ENCODE measurements around the gene TRIM74.
A peak's percentile ranks its signal among the peaks of the same experiment; 100 is the strongest.
"Not testable (repeated sequence)": the region's sequence is repeated elsewhere in the genome, so short reads cannot be mapped to it uniquely, and the experiment has no call there.

The TRIM74 gene

GRCh38 chr7:72954563-72955198 is 14.6 kb downstream of the TRIM74 start:
- peak; percentile 12 for DNase-seq

- not testable (repeated sequence) for DNase-seq
These were observed 15.2 kb downstream of the TRIM74 start for GRCh38 chr7:72953901-72954562.

- not testable (repeated sequence) for DNase-seq
These were observed 18.8 kb downstream of the TRIM74 start for GRCh38 chr7:72950432-72950831.

- DNase-seq, result not testable (repeated sequence)
These were observed 19.6 kb downstream of the TRIM74 start for GRCh38 chr7:72949686-72950085.

GRCh38 chr7:72949276-72949675 is 20.0 kb downstream of the TRIM74 start:
- DNase-seq, result not testable (repeated sequence)

GRCh38 chr7:72948714-72949113 is 20.6 kb downstream of the TRIM74 start:
- DNase-seq, result not testable (repeated sequence)

- DNase-seq, result not testable (repeated sequence)
These were observed 23.0 kb downstream of the TRIM74 start for GRCh38 chr7:72946130-72946745.

GRCh38 chr7:72945597-72945996 is 23.7 kb downstream of the TRIM74 start:
- DNase-seq, result not testable (repeated sequence)

- DNase-seq, result not testable (repeated sequence)
These were observed 24.3 kb downstream of the TRIM74 start for GRCh38 chr7:72944937-72945336.

- DNase-seq, result not testable (repeated sequence)
These were observed 26.3 kb downstream of the TRIM74 start for GRCh38 chr7:72942956-72943355.

- not testable (repeated sequence) for DNase-seq
These were observed 27.1 kb downstream of the TRIM74 start for GRCh38 chr7:72942022-72942705.

- not testable (repeated sequence) for DNase-seq
These were observed 41.0 kb downstream of the TRIM74 start for GRCh38 chr7:72928216-72928615.

- not testable (repeated sequence) for DNase-seq
These were observed 41.5 kb downstream of the TRIM74 start for GRCh38 chr7:72927791-72928190.

- no peak for DNase-seq
These were observed 43.6 kb downstream of the TRIM74 start for GRCh38 chr7:72925546-72926120.

GRCh38 chr7:72924733-72925545 is 44.3 kb downstream of the TRIM74 start, which contains the start of gene POM121:
TSS of gene POM121 (plus strand) at chr7:72925095. CDS start at chr7:72925122, 27 bp downstream.
- peak; percentile 77 for DNase-seq

GRCh38 chr7:72924386-72924732 is 44.9 kb downstream of the TRIM74 start:
- no peak for DNase-seq

GRCh38 chr7:72919256-72919775 is 50.0 kb downstream of the TRIM74 start:
- no peak for DNase-seq

GRCh38 chr7:72914756-72915525 is 54.3 kb downstream of the TRIM74 start:
- DNase-seq, result peak; percentile 31

GRCh38 chr7:72913750-72914149 is 55.5 kb downstream of the TRIM74 start:
- DNase-seq, result not testable (repeated sequence)

- DNase-seq, result not testable (repeated sequence)
These were observed 57.9 kb downstream of the TRIM74 start for GRCh38 chr7:72911395-72911794.
